Measurements from ENCODE around the gene SCYL1.
"Not testable (repeated sequence)": the region's sequence is repeated elsewhere in the genome, so short reads cannot be mapped to it uniquely, and the experiment has no call there.

SCYL1 gene

GRCh38 chr11:65522718-65523630 is 1.9 kb upstream of the SCYL1 start:
- H4K20me1 ChIP-seq (ENCODE audit: insufficient read depth, low read length) = peaks cover 20% of the 10 kb centered on the region
- H3K79me2 ChIP-seq (ENCODE audit: insufficient read depth, low read length) = peaks cover 20% of the 10 kb centered on the region
- not testable (repeated sequence) for DNase-seq; ATAC-seq (ENCODE audit: insufficient read depth, low read depth); H3K9me3 ChIP-seq (ENCODE audit: insufficient read depth, low read length, severe bottlenecking); H3K27ac ChIP-seq (ENCODE audit: low read length); H3K27me3 ChIP-seq (ENCODE audit: insufficient read depth, low read length, poor library complexity); H3K9ac ChIP-seq (ENCODE audit: low read depth, low read length); H2AFZ ChIP-seq (ENCODE audit: low read depth, low read length); H3K4me3 ChIP-seq (ENCODE audit: low read depth in 1 of 2, low read length in 2 of 2); H3K4me2 ChIP-seq (ENCODE audit: insufficient read depth, low read length)
- peaks cover 23% of the 10 kb centered on the region for H3K4me1 ChIP-seq (ENCODE audit: insufficient read depth, low read length)
- peaks cover 20% of the 10 kb centered on the region for H3K36me3 ChIP-seq (ENCODE audit: insufficient read depth, low read length)

DNA sequence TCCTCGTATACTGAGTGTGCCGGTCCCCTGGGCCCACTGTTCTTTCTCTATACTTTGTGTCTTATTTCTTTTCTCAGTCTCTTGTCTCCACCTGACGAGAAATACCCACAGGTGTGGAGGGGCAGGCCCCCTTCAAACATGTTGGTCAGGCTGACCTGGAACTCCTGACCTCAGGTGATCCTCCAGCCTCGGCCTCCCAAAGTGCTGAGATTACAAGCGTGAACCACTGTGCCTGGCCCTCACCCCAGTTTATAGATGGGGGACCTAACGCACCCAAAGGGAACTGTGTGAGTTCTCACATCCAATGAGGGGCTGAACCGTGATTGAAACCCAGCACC is 1.3 kb upstream of the SCYL1 start:
- H3K27me3 ChIP-seq (ENCODE audit: insufficient read depth, low read length, poor library complexity); DNase-seq; H3K9ac ChIP-seq (ENCODE audit: low read depth, low read length); H3K27ac ChIP-seq (ENCODE audit: low read length); H3K9me3 ChIP-seq (ENCODE audit: insufficient read depth, low read length, severe bottlenecking); H2AFZ ChIP-seq (ENCODE audit: low read depth, low read length); H3K4me3 ChIP-seq (ENCODE audit: low read depth in 1 of 2, low read length in 2 of 2); ATAC-seq (ENCODE audit: insufficient read depth, low read depth): not testable (repeated sequence)
- Histone ChIP-seq H3K79me2 (ENCODE audit: insufficient read depth, low read length) (peaks cover 20% of the 10 kb centered on the region), H3K4me2 (ENCODE audit: insufficient read depth, low read length) (0 out of 2 replicates have a peak overlapping the region, but pooled peaks have one; percentile 79), H4K20me1 (ENCODE audit: insufficient read depth, low read length) (peaks cover 20% of the 10 kb centered on the region), H3K36me3 (ENCODE audit: insufficient read depth, low read length) (peaks cover 23% of the 10 kb centered on the region), H3K4me1 (ENCODE audit: insufficient read depth, low read length) (peaks cover 23% of the 10 kb centered on the region)

- TF ChIP-seq CTCF (IDR thresholded peaks at IDR 0.05; ENCODE audit: borderline replicate concordance, extremely low read depth, low read length, poor library complexity, severe bottlenecking) (no peak), EZH2 (IDR thresholded peaks at IDR 0.05; ENCODE audit: borderline replicate concordance, low read depth, low read length, severe bottlenecking) (no peak)
- Histone ChIP-seq H3K9ac (ENCODE audit: low read depth, low read length) (peak overlapping the region; percentile 43), H2AFZ (ENCODE audit: low read depth, low read length) (peak overlapping the region; percentile 63), H3K4me3 (ENCODE audit: low read depth in 1 of 2, low read length in 2 of 2) (peak overlapping the region in 1 of 2 experiments; percentile 53; a peak in 2 of 4 replicates), H3K27me3 (ENCODE audit: insufficient read depth, low read length, poor library complexity) (peaks cover 7% of the 10 kb centered on the region), H3K9me3 (ENCODE audit: insufficient read depth, low read length, severe bottlenecking) (no peaks in the 10 kb centered on the region), H3K4me2 (ENCODE audit: insufficient read depth, low read length) (peak overlapping the region; percentile 79), H3K27ac (ENCODE audit: low read length) (0 out of 2 replicates have a peak overlapping the region, but pooled peaks have one; percentile 12), H3K79me2 (ENCODE audit: insufficient read depth, low read length) (peaks cover 20% of the 10 kb centered on the region), H4K20me1 (ENCODE audit: insufficient read depth, low read length) (peaks cover 20% of the 10 kb centered on the region), H3K36me3 (ENCODE audit: insufficient read depth, low read length) (peaks cover 23% of the 10 kb centered on the region), H3K4me1 (ENCODE audit: insufficient read depth, low read length) (peaks cover 23% of the 10 kb centered on the region)
- ATAC-seq (ENCODE audit: insufficient read depth, low read depth) = peak; percentile 52
- DNase-seq = no peak
Observed at GRCh38 chr11:65524014-65524740, 706 bp upstream of the SCYL1 start.

DNA sequence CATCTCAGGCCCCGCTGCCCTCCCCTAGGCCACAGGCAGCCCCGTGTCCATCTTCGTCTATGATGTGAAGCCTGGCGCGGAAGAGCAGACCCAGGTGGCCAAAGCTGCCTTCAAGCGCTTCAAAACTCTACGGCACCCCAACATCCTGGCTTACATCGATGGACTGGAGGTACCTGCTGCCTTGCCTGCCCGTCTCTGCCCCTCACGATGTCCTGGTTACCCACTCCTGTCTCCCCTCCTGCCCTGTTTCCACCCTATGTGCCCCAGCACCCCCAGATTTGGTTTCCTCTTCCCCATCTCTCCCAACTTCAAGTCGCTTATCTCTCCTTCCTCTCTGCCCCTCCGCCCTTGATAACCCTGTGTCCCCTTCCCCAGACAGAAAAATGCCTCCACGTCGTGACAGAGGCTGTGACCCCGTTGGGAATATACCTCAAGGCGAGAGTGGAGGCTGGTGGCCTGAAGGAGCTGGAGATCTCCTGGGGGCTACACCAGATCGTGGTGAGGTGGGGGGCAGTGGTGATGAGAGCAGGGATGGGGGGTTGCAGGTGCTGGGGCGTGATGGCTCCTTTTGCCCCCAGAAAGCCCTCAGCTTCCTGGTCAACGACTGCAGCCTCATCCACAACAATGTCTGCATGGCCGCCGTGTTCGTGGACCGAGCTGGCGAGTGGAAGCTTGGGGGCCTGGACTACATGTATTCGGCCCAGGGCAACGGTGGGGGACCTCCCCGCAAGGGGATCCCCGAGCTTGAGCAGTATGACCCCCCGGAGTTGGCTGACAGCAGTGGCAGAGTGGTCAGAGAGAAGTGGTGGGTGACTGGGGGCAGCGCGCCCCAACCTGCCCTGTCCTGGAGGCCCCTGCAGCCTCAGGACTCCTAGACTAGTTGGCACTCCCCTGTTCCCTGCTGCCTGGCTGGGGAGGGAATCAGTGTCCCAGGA is 930 bp downstream of the SCYL1 start:
- no peak for TF ChIP-seq EZH2 (IDR thresholded peaks at IDR 0.05; ENCODE audit: borderline replicate concordance, low read depth, low read length, severe bottlenecking)
- TF ChIP-seq CTCF (IDR thresholded peaks at IDR 0.05; ENCODE audit: borderline replicate concordance, extremely low read depth, low read length, poor library complexity, severe bottlenecking) = no peak
- Histone ChIP-seq H3K27me3 (ENCODE audit: insufficient read depth, low read length, poor library complexity) (peaks cover 7% of the 10 kb centered on the region), H3K9ac (ENCODE audit: low read depth, low read length) (peak overlapping the region; percentile 98), H3K9me3 (ENCODE audit: insufficient read depth, low read length, severe bottlenecking) (no peaks in the 10 kb centered on the region), H3K4me3 (ENCODE audit: low read depth in 1 of 2, low read length in 2 of 2) (peak overlapping the region; percentile 98 to 99), H3K4me1 (ENCODE audit: insufficient read depth, low read length) (peaks cover 23% of the 10 kb centered on the region), H3K27ac (ENCODE audit: low read length) (peak overlapping the region; percentile 64), H3K4me2 (ENCODE audit: insufficient read depth, low read length) (peak overlapping the region; percentile 100), H3K79me2 (ENCODE audit: insufficient read depth, low read length) (peaks cover 20% of the 10 kb centered on the region), H2AFZ (ENCODE audit: low read depth, low read length) (peak overlapping the region; percentile 82), H3K36me3 (ENCODE audit: insufficient read depth, low read length) (peaks cover 37% of the 10 kb centered on the region), H4K20me1 (ENCODE audit: insufficient read depth, low read length) (peaks cover 20% of the 10 kb centered on the region)
- ATAC-seq (ENCODE audit: insufficient read depth, low read depth) = 0 out of 3 replicates have a peak, but pooled peaks have one; percentile 8
- DNase-seq = no peak
